K562 (cell line): ENCODE measurements around the gene SPATA2L. TPM values are rescaled to one million over a fixed set of nuclear protein-coding genes. Genes with fewer than 3 reads are reported as not detected.

Experiments used
- polyA plus RNA-seq, 8 experiments: library from polyadenylated mRNA; depleted of rRNA in 4 of 8; stranded (reverse) in 5 of 8; unstranded in 3 of 8; fragments of >200 nt; fragmentation: Nextera tagmentation in 2 of 8; fragmentation: Illumina TruSeq in 1 of 8; extraction: Ambion mirVana in 2 of 8; extraction: Trizol in 1 of 8; gene quantifications; 2 replicates each; pipeline versions ENCODE4 v1.2.1 to v1.2.3, GENCODE V29; 2011 to 2014; ENCODE audit warnings: inconsistent platforms in 1 of 8, missing spikeins in 1 of 8
- total RNA-seq, 7 experiments: library from RNA; depleted of rRNA in 6 of 7; stranded (reverse); fragments of >200 nt in 6 of 7; fragmentation: Illumina TruSeq in 2 of 7; extraction: Trizol in 2 of 7; gene quantifications; 2 replicates each; pipeline versions ENCODE4 v1.2.1 to v1.2.3, GENCODE V29; 2011 to 2021; ENCODE audit warnings: low replicate concordance in 1 of 7

The SPATA2L gene
- total and polyA plus RNA-seq, 9 of the 15 experiments (the other 6 are each of a cell fraction or from before 2014, with no cell fraction given): 0.13 to 19.2 (median 4.8) TPM; not detected in 1

Other genes starting within 250 kb of the SPATA2L start
Only the 7 nearest of the 16 such genes appear.
- gene DPEP1, start 88.1 kb downstream of the SPATA2L start, total RNA-seq (2014; rRNA removed): 0.14 TPM in 1 of 2 replicates, not detected in the other
- not detected in 2 replicates for gene DPEP1, start 88.1 kb downstream of the SPATA2L start, total RNA-seq (2014; rRNA removed; fragmentation: Illumina TruSeq; extraction: Trizol)
- gene DPEP1, start 88.1 kb downstream of the SPATA2L start, total RNA-seq (2015; rRNA removed; fragmentation: Illumina TruSeq; extraction: Trizol): not detected in 2 replicates
- 0.20 and 0.22 TPM in 2 replicates for gene DPEP1, start 88.1 kb downstream of the SPATA2L start, total RNA-seq (2021)
- gene DPEP1, start 88.1 kb downstream of the SPATA2L start, polyA plus RNA-seq (2011; rRNA removed): 0.31 and 0.34 TPM in 2 replicates
- 0.08 TPM in 1 of 2 replicates, not detected in the other for gene DPEP1, start 88.1 kb downstream of the SPATA2L start, polyA plus RNA-seq (2014; fragmentation: Illumina TruSeq; extraction: Trizol)
- not detected for gene DPEP1, start 88.1 kb downstream of the SPATA2L start, polyA plus RNA-seq (2014; fragmentation: Nextera tagmentation; extraction: Ambion mirVana)
- 0.18 TPM in 1 of 2 replicates, not detected in the other for gene DPEP1, start 88.1 kb downstream of the SPATA2L start, polyA plus RNA-seq (2014; rRNA removed)
- gene CHMP1A, start 44.0 kb downstream of the SPATA2L start, total RNA-seq (2014; rRNA removed): 64.5 and 76.7 TPM in 2 replicates
- 17.2 and 22.0 TPM in 2 replicates for gene CHMP1A, start 44.0 kb downstream of the SPATA2L start, total RNA-seq (2014; rRNA removed; fragmentation: Illumina TruSeq; extraction: Trizol)
- gene CHMP1A, start 44.0 kb downstream of the SPATA2L start, total RNA-seq (2015; rRNA removed; fragmentation: Illumina TruSeq; extraction: Trizol): 45.4 and 48.3 TPM in 2 replicates
- 79.6 and 79.9 TPM in 2 replicates for gene CHMP1A, start 44.0 kb downstream of the SPATA2L start, total RNA-seq (2021)
- 45.2 and 53.9 TPM in 2 replicates for gene CHMP1A, start 44.0 kb downstream of the SPATA2L start, polyA plus RNA-seq (2011; rRNA removed)
- gene CHMP1A, start 44.0 kb downstream of the SPATA2L start, polyA plus RNA-seq (2014; fragmentation: Illumina TruSeq; extraction: Trizol): 40.9 and 55.6 TPM in 2 replicates
- 1 to 10 TPM in 1 of 2 experiments, under 1 TPM in 1; 0.83 to 3.3 TPM for gene CHMP1A, start 44.0 kb downstream of the SPATA2L start, polyA plus RNA-seq (2014; fragmentation: Nextera tagmentation; extraction: Ambion mirVana)
- gene CHMP1A, start 44.0 kb downstream of the SPATA2L start, polyA plus RNA-seq (2014; rRNA removed): 74.2 and 83.1 TPM in 2 replicates
- 9.7 and 14.0 TPM in 2 replicates for gene SPATA33, start 43.9 kb downstream of the SPATA2L start, total RNA-seq (2014; rRNA removed)
- 10.5 and 11.8 TPM in 2 replicates for gene SPATA33, start 43.9 kb downstream of the SPATA2L start, total RNA-seq (2014; rRNA removed; fragmentation: Illumina TruSeq; extraction: Trizol)
- gene SPATA33, start 43.9 kb downstream of the SPATA2L start, total RNA-seq (2015; rRNA removed; fragmentation: Illumina TruSeq; extraction: Trizol): 11.2 and 14.9 TPM in 2 replicates
- 18.2 and 19.7 TPM in 2 replicates for gene SPATA33, start 43.9 kb downstream of the SPATA2L start, total RNA-seq (2021)
- 9.8 and 11.8 TPM in 2 replicates for gene SPATA33, start 43.9 kb downstream of the SPATA2L start, polyA plus RNA-seq (2011; rRNA removed)
- 15.6 and 20.0 TPM in 2 replicates for gene SPATA33, start 43.9 kb downstream of the SPATA2L start, polyA plus RNA-seq (2014; fragmentation: Illumina TruSeq; extraction: Trizol)
- gene SPATA33, start 43.9 kb downstream of the SPATA2L start, polyA plus RNA-seq (2014; fragmentation: Nextera tagmentation; extraction: Ambion mirVana): 1 to 10 TPM; 4.0 to 5.4 TPM
- gene SPATA33, start 43.9 kb downstream of the SPATA2L start, polyA plus RNA-seq (2014; rRNA removed): 16.4 and 18.1 TPM in 2 replicates
- gene CDK10, start 15.0 kb downstream of the SPATA2L start, total RNA-seq (2014; rRNA removed): 40.1 and 55.8 TPM in 2 replicates
- gene CDK10, start 15.0 kb downstream of the SPATA2L start, total RNA-seq (2014; rRNA removed; fragmentation: Illumina TruSeq; extraction: Trizol): 25.5 and 34.8 TPM in 2 replicates
- 35.8 and 40.3 TPM in 2 replicates for gene CDK10, start 15.0 kb downstream of the SPATA2L start, total RNA-seq (2015; rRNA removed; fragmentation: Illumina TruSeq; extraction: Trizol)
- 65.1 and 75.4 TPM in 2 replicates for gene CDK10, start 15.0 kb downstream of the SPATA2L start, total RNA-seq (2021)
- gene CDK10, start 15.0 kb downstream of the SPATA2L start, polyA plus RNA-seq (2011; rRNA removed): 55.9 and 77.3 TPM in 2 replicates
- 38.0 and 46.5 TPM in 2 replicates for gene CDK10, start 15.0 kb downstream of the SPATA2L start, polyA plus RNA-seq (2014; fragmentation: Illumina TruSeq; extraction: Trizol)
- gene CDK10, start 15.0 kb downstream of the SPATA2L start, polyA plus RNA-seq (2014; fragmentation: Nextera tagmentation; extraction: Ambion mirVana): 1 to 10 TPM; 2.0 to 3.3 TPM
- gene CDK10, start 15.0 kb downstream of the SPATA2L start, polyA plus RNA-seq (2014; rRNA removed): 75.0 and 85.1 TPM in 2 replicates
- gene VPS9D1, start 19.2 kb upstream of the SPATA2L start, total RNA-seq (2014; rRNA removed): 2.9 and 3.0 TPM in 2 replicates
- 0.26 and 0.33 TPM in 2 replicates for gene VPS9D1, start 19.2 kb upstream of the SPATA2L start, total RNA-seq (2014; rRNA removed; fragmentation: Illumina TruSeq; extraction: Trizol)
- gene VPS9D1, start 19.2 kb upstream of the SPATA2L start, total RNA-seq (2015; rRNA removed; fragmentation: Illumina TruSeq; extraction: Trizol): 0.58 and 0.94 TPM in 2 replicates
- 3.1 and 3.7 TPM in 2 replicates for gene VPS9D1, start 19.2 kb upstream of the SPATA2L start, total RNA-seq (2021)
- gene VPS9D1, start 19.2 kb upstream of the SPATA2L start, polyA plus RNA-seq (2011; rRNA removed): 0.95 and 2.9 TPM in 2 replicates
- 1.1 and 2.7 TPM in 2 replicates for gene VPS9D1, start 19.2 kb upstream of the SPATA2L start, polyA plus RNA-seq (2014; fragmentation: Illumina TruSeq; extraction: Trizol)
- 1 to 10 TPM; 1.0 to 1.4 TPM for gene VPS9D1, start 19.2 kb upstream of the SPATA2L start, polyA plus RNA-seq (2014; fragmentation: Nextera tagmentation; extraction: Ambion mirVana)
- gene VPS9D1, start 19.2 kb upstream of the SPATA2L start, polyA plus RNA-seq (2014; rRNA removed): 3.0 and 3.5 TPM in 2 replicates
- 28.0 and 31.4 TPM in 2 replicates for gene ZNF276, start 19.8 kb upstream of the SPATA2L start, total RNA-seq (2014; rRNA removed)
- 9.2 and 9.8 TPM in 2 replicates for gene ZNF276, start 19.8 kb upstream of the SPATA2L start, total RNA-seq (2014; rRNA removed; fragmentation: Illumina TruSeq; extraction: Trizol)
- 13.9 and 16.9 TPM in 2 replicates for gene ZNF276, start 19.8 kb upstream of the SPATA2L start, total RNA-seq (2015; rRNA removed; fragmentation: Illumina TruSeq; extraction: Trizol)
- 40.0 and 43.9 TPM in 2 replicates for gene ZNF276, start 19.8 kb upstream of the SPATA2L start, total RNA-seq (2021)
- gene ZNF276, start 19.8 kb upstream of the SPATA2L start, polyA plus RNA-seq (2011; rRNA removed): 15.8 and 21.7 TPM in 2 replicates
- gene ZNF276, start 19.8 kb upstream of the SPATA2L start, polyA plus RNA-seq (2014; fragmentation: Illumina TruSeq; extraction: Trizol): 17.2 and 29.0 TPM in 2 replicates
- gene ZNF276, start 19.8 kb upstream of the SPATA2L start, polyA plus RNA-seq (2014; fragmentation: Nextera tagmentation; extraction: Ambion mirVana): under 1 TPM; 0.49 to 0.80 TPM
- 36.7 and 42.4 TPM in 2 replicates for gene ZNF276, start 19.8 kb upstream of the SPATA2L start, polyA plus RNA-seq (2014; rRNA removed)
- gene FANCA, start 114.9 kb upstream of the SPATA2L start, total RNA-seq (2014; rRNA removed): 53.4 and 72.0 TPM in 2 replicates
- 40.2 and 48.6 TPM in 2 replicates for gene FANCA, start 114.9 kb upstream of the SPATA2L start, total RNA-seq (2014; rRNA removed; fragmentation: Illumina TruSeq; extraction: Trizol)
- gene FANCA, start 114.9 kb upstream of the SPATA2L start, total RNA-seq (2015; rRNA removed; fragmentation: Illumina TruSeq; extraction: Trizol): 46.4 and 51.6 TPM in 2 replicates
- 108 and 115 TPM in 2 replicates for gene FANCA, start 114.9 kb upstream of the SPATA2L start, total RNA-seq (2021)
- 65.4 and 83.5 TPM in 2 replicates for gene FANCA, start 114.9 kb upstream of the SPATA2L start, polyA plus RNA-seq (2011; rRNA removed)
- gene FANCA, start 114.9 kb upstream of the SPATA2L start, polyA plus RNA-seq (2014; fragmentation: Illumina TruSeq; extraction: Trizol): 72.8 and 78.9 TPM in 2 replicates
- 1 to 10 TPM; 6.9 to 9.3 TPM for gene FANCA, start 114.9 kb upstream of the SPATA2L start, polyA plus RNA-seq (2014; fragmentation: Nextera tagmentation; extraction: Ambion mirVana)
- 114 TPM in 2 replicates for gene FANCA, start 114.9 kb upstream of the SPATA2L start, polyA plus RNA-seq (2014; rRNA removed)